Neutrophil (primary cell): ENCODE data around the gene CREB5.

ENCODE experiments used
- H3K27ac ChIP-seq: fragments of 200-600 bp; sonication (generic); 2 replicates; pipeline ENCODE4 v1.5.1; 2016; ENCODE audit warnings: mild to moderate bottlenecking, moderate library complexity
- H3K27me3 ChIP-seq: fragments of 200-600 bp; sonication (generic); 2 replicates; pipeline ENCODE4 v1.6.0; 2016; ENCODE audit warnings: mild to moderate bottlenecking
- H3K36me3 ChIP-seq: fragments of 200-600 bp; sonication (generic); 2 replicates; pipeline ENCODE4 v1.5.1; 2017
- H3K4me1 ChIP-seq, 2 experiments: fragments of 200-600 bp in 1 of 2; sonication (generic) in 1 of 2; 1 replicate in 1 of 2; 2 replicates in 1 of 2; pipeline versions ENCODE4 v1.5.1 to v1.6.1; 2013 to 2016; ENCODE audit warnings: low read depth in 1 of 2, low read length in 1 of 2, mild to moderate bottlenecking in 1 of 2, moderate library complexity in 1 of 2; ENCODE audit not compliant: control insufficient read depth in 1 of 2, insufficient read depth in 1 of 2
- H3K4me3 ChIP-seq, 2 experiments: fragments of 200-600 bp in 1 of 2; sonication (generic) in 1 of 2; 1 replicate in 1 of 2; 2 replicates in 1 of 2; pipeline ENCODE4 v1.5.1; 2013 to 2016; ENCODE audit warnings: low read depth in 1 of 2, low read length in 1 of 2, mild to moderate bottlenecking in 1 of 2, moderate library complexity in 1 of 2
- H3K9me3 ChIP-seq: fragments of 200-600 bp; sonication (generic); 2 replicates; pipeline ENCODE4 v1.5.1; 2016
- TF ChIP-seq, protein P1 (sequence below): fragments of 200-600 bp; sonication (generic); IDR thresholded peaks from 2 replicates; pipeline ENCODE4 v1.5.1; 2016; ENCODE audit warnings: antibody characterized with exemption

Gene CREB5

GRCh38 chr7:28832669-28833068 lies 420.4 kb downstream of the CREB5 start:
- no peaks in the 10 kb centered on the region for H3K9me3 ChIP-seq
- TF ChIP-seq, protein P1, sequence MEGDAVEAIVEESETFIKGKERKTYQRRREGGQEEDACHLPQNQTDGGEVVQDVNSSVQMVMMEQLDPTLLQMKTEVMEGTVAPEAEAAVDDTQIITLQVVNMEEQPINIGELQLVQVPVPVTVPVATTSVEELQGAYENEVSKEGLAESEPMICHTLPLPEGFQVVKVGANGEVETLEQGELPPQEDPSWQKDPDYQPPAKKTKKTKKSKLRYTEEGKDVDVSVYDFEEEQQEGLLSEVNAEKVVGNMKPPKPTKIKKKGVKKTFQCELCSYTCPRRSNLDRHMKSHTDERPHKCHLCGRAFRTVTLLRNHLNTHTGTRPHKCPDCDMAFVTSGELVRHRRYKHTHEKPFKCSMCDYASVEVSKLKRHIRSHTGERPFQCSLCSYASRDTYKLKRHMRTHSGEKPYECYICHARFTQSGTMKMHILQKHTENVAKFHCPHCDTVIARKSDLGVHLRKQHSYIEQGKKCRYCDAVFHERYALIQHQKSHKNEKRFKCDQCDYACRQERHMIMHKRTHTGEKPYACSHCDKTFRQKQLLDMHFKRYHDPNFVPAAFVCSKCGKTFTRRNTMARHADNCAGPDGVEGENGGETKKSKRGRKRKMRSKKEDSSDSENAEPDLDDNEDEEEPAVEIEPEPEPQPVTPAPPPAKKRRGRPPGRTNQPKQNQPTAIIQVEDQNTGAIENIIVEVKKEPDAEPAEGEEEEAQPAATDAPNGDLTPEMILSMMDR = no peak
- no peaks in the 10 kb centered on the region for H3K36me3 ChIP-seq
- no peak overlapping the region for H3K4me3 ChIP-seq
- H3K27ac ChIP-seq = no peak overlapping the region
- no peaks in the 10 kb centered on the region for H3K4me1 ChIP-seq
- no peaks in the 10 kb centered on the region for H3K27me3 ChIP-seq

DNA sequence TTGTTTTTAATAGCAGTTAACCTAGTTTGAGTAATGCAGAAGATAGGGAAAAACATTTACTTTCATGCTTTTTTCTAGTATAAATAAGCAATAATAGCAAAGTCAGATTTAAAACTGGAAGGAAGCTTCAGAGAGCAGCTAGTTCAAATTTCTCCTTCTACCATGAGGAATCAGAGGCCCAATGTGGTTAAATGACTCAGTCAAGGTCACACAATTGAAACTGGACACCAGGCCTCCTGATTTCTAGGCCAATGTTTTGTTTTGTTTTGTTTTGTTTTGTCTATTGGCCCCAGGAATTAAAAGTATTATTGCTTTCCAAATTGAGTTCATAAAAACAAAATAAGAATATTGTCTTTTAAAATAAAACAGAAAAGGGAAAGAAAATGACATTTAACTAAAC lies 423.5 kb downstream of the CREB5 start:
- Histone ChIP-seq H3K4me3 (no peak overlapping the region), H3K27ac (no peak overlapping the region), H3K9me3 (no peaks in the 10 kb centered on the region), H3K27me3 (no peaks in the 10 kb centered on the region), H3K4me1 (no peaks in the 10 kb centered on the region), H3K36me3 (no peaks in the 10 kb centered on the region)
- TF ChIP-seq, protein P1 = no peak

- no peaks in the 10 kb centered on the region for H3K4me1 ChIP-seq
- H3K36me3 ChIP-seq = no peaks in the 10 kb centered on the region
- TF ChIP-seq, protein P1 = no peak
- H3K9me3 ChIP-seq = no peaks in the 10 kb centered on the region
- no peak overlapping the region for H3K27ac ChIP-seq
- H3K4me3 ChIP-seq = no peak overlapping the region
- H3K27me3 ChIP-seq = no peaks in the 10 kb centered on the region
These were observed 424.4 kb downstream of the CREB5 start for GRCh38 chr7:28836716-28837115.

GRCh38 chr7:28837216-28837615 lies 424.9 kb downstream of the CREB5 start:
- Histone ChIP-seq H3K27me3 (no peaks in the 10 kb centered on the region), H3K27ac (no peak overlapping the region), H3K4me1 (no peaks in the 10 kb centered on the region), H3K9me3 (no peaks in the 10 kb centered on the region), H3K4me3 (no peak overlapping the region), H3K36me3 (no peaks in the 10 kb centered on the region)
- TF ChIP-seq, protein P1 = no peak

- peaks cover 24% of the 10 kb centered on the region for H3K27me3 ChIP-seq
- TF ChIP-seq, protein P1 = no peak
- H3K4me1 ChIP-seq = no peaks in the 10 kb centered on the region
- no peak overlapping the region for H3K27ac ChIP-seq
- H3K36me3 ChIP-seq = no peaks in the 10 kb centered on the region
- H3K9me3 ChIP-seq = no peaks in the 10 kb centered on the region
- H3K4me3 ChIP-seq = no peak overlapping the region
These were observed 428.3 kb downstream of the CREB5 start for GRCh38 chr7:28840592-28840995.

GRCh38 chr7:28841766-28842165 lies 429.4 kb downstream of the CREB5 start:
- H3K9me3 ChIP-seq = no peaks in the 10 kb centered on the region
- peaks cover 24% of the 10 kb centered on the region for H3K27me3 ChIP-seq
- no peaks in the 10 kb centered on the region for H3K4me1 ChIP-seq
- no peaks in the 10 kb centered on the region for H3K36me3 ChIP-seq
- H3K4me3 ChIP-seq = no peak overlapping the region
- TF ChIP-seq, protein P1 = no peak
- H3K27ac ChIP-seq = no peak overlapping the region
